Measurements from ENCODE around the gene STARD9. TPM values are rescaled to one million over a fixed set of nuclear protein-coding genes. Genes with fewer than 3 reads are reported as not detected.

The STARD9 gene
- total and polyA plus RNA-seq, 2 of the 4 experiments (the other 2 are of a cell fraction), result 2.0 to 3.2 TPM

DNA sequence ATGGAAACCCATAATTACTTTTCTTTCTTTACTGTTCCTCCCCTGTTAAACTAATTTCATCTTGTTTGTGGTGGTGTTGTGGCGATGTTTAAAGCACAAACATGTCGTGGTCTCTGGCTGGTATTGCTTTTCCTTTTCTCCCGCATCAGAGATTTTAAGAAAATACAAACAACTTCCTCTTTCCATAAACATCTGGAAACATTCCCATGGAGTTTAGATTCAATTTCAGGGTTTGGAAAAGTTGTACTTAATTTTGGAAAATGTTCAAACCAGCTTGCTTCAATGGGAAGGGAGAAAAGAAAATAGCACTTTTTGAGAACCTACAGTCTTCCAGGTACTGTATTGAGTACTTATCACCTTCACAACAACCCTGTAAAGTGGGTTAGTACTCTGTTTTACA lies 30.4 kb downstream of the STARD9 start:
- ChIA-PET POLR2A (ENCODE audit: unreplicated experiment) (no interaction called here), CTCF (no interaction called here)
- in situ Hi-C loops (cut with MboI; ENCODE audit: low sequenced_read_pairs), result no loop called here

More for the DNA sequence above, 30.4 kb downstream of the STARD9 start:
- ATAC-seq (ENCODE audit: low read depth) (no peak), DNase-seq (no peak)
- Histone ChIP-seq H3K14ac (replicated peaks; ENCODE audit: low read depth, low read length) (no peak overlapping the region), H3K4me1 (ENCODE audit: control insufficient read depth, insufficient read depth, low read length) (no peaks in the 10 kb centered on the region), H3K23ac (ENCODE audit: low read depth, low read length) (no peak overlapping the region), H3K9me1 (ENCODE audit: insufficient read depth, low read length) (peaks cover 4% of the 10 kb centered on the region), H3K9me3 (ENCODE audit: control insufficient read depth, insufficient read depth, low read length) (no peaks in the 10 kb centered on the region), H2BK20ac (ENCODE audit: low read depth, low read length) (no peak overlapping the region), H2AFZ (replicated peaks; ENCODE audit: low read length, poor library complexity) (no peak overlapping the region), H3K79me1 (ENCODE audit: low read depth in 1 of 2, low read length in 2 of 2) (peaks cover 13 to 24% of the 10 kb centered on the region in 2 experiments; a peak in 3 of 4 replicates), H2BK5ac (ENCODE audit: low read depth, low read length, poor library complexity, severe bottlenecking) (no peak overlapping the region), H3K9ac (ENCODE audit: low read depth, low read length) (no peak overlapping the region), H3K56ac (ENCODE audit: extremely low read depth, insufficient read depth, low read length) (no peak overlapping the region), H3K4ac (ENCODE audit: low read depth, low read length) (no peak overlapping the region), H3K36me3 (ENCODE audit: control insufficient read depth, insufficient read depth, low read length) (no peaks in the 10 kb centered on the region), H2AK5ac (ENCODE audit: low read depth, low read length) (no peak overlapping the region), H3K27me3 (ENCODE audit: control insufficient read depth, insufficient read depth, low read length) (no peaks in the 10 kb centered on the region), H4K20me1 (ENCODE audit: insufficient read depth, low read length) (no peaks in the 10 kb centered on the region), H2AK9ac (replicated peaks; ENCODE audit: low read depth, low read length, poor library complexity) (no peak overlapping the region), H2BK15ac (ENCODE audit: low read depth, low read length) (no peak overlapping the region), H4K5ac (ENCODE audit: low read depth, low read length) (no peak overlapping the region), H3K4me3 (ENCODE audit: insufficient read depth, low read depth, low read length) (no peak overlapping the region), H3K4me2 (ENCODE audit: low read depth, low read length) (no peak overlapping the region), H2BK120ac (ENCODE audit: low read depth, low read length) (no peak overlapping the region), H3K18ac (ENCODE audit: low read depth, low read length) (no peak overlapping the region), H3K27ac (ENCODE audit: insufficient read depth, low read length) (no peak overlapping the region), H4K8ac (ENCODE audit: low read depth in 2 of 2, low read length in 2 of 2) (no peak overlapping the region), H4K91ac (ENCODE audit: insufficient read depth, low read depth, low read length) (no peak overlapping the region)
- no TSS peak for BruUV-seq (replicated peaks)
- intact Hi-C loops (cut with micrococcal nuclease), result no loop called here
- dilution Hi-C loops (cut with HindIII; ENCODE audit: low sequenced_read_pairs, unreplicated experiment), result no loop called here
- TF ChIP-seq MAFK (IDR thresholded peaks at IDR 0.05; ENCODE audit: low read depth, low read length) (no peak), CTCF (conservative IDR thresholded peaks at IDR 0.05; ENCODE audit: low read depth, low read length) (no peak), RFX5 (IDR thresholded peaks at IDR 0.05; ENCODE audit: low read depth, low read length) (no peak), RCOR1 (IDR thresholded peaks at IDR 0.05; ENCODE audit: insufficient replicate concordance, low read length) (no peak), MXI1 (IDR thresholded peaks at IDR 0.05; ENCODE audit: borderline replicate concordance, low read depth, low read length) (no peak), MAZ (IDR thresholded peaks at IDR 0.05; ENCODE audit: borderline replicate concordance, low read depth, low read length) (no peak), BHLHE40 (IDR thresholded peaks at IDR 0.05; ENCODE audit: low read depth, low read length) (no peak), CEBPB (IDR thresholded peaks at IDR 0.05; ENCODE audit: low read depth, low read length) (no peak), RAD21 (IDR thresholded peaks at IDR 0.05; ENCODE audit: low read length) (no peak), NFE2L2 (IDR thresholded peaks at IDR 0.05; ENCODE audit: low read depth, low read length) (no peak), FOS (IDR thresholded peaks at IDR 0.05; ENCODE audit: low read depth, low read length) (no peak), POLR2A (IDR thresholded peaks at IDR 0.05; ENCODE audit: low read depth, low read length) (no peak), SMC3 (IDR thresholded peaks at IDR 0.05; ENCODE audit: low read depth, low read length) (no peak), CHD1 (IDR thresholded peaks at IDR 0.05; ENCODE audit: low read depth, low read length) (no peak)
- TF ChIP-seq, protein P1, sequence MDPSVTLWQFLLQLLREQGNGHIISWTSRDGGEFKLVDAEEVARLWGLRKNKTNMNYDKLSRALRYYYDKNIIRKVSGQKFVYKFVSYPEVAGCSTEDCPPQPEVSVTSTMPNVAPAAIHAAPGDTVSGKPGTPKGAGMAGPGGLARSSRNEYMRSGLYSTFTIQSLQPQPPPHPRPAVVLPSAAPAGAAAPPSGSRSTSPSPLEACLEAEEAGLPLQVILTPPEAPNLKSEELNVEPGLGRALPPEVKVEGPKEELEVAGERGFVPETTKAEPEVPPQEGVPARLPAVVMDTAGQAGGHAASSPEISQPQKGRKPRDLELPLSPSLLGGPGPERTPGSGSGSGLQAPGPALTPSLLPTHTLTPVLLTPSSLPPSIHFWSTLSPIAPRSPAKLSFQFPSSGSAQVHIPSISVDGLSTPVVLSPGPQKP (IDR thresholded peaks at IDR 0.05; ENCODE audit: borderline replicate concordance, low read depth, low read length), result no peak
- TF ChIP-seq, protein P2, sequence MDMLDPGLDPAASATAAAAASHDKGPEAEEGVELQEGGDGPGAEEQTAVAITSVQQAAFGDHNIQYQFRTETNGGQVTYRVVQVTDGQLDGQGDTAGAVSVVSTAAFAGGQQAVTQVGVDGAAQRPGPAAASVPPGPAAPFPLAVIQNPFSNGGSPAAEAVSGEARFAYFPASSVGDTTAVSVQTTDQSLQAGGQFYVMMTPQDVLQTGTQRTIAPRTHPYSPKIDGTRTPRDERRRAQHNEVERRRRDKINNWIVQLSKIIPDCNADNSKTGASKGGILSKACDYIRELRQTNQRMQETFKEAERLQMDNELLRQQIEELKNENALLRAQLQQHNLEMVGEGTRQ (IDR thresholded peaks at IDR 0.05; ENCODE audit: low read depth, low read length), result no peak
- no CpG with 5 or more reads among the region's 3 CpGs for WGBS, 2 experiments (ENCODE audit: extremely low coverage in 2 of 2, insufficient read length in 1 of 2)

Data from IMR-90 (cell line).